HG02938 (cell line): ENCODE measurements around the gene EIF1B.

Source experiments
- ATAC-seq: cut with Tn5 transposase; IDR thresholded peaks from one replicate; pipeline ENCODE4 v1.9.1; 2021; ENCODE audit warnings: mild to moderate bottlenecking, moderate library complexity; ENCODE audit not compliant: unreplicated experiment

EIF1B gene

GRCh38 chr3:40340541-40341170 lies 31.1 kb downstream of the EIF1B start:
- ATAC-seq = no peak

GRCh38 chr3:40341671-40342070 lies 32.2 kb downstream of the EIF1B start:
- ATAC-seq = no peak

DNA sequence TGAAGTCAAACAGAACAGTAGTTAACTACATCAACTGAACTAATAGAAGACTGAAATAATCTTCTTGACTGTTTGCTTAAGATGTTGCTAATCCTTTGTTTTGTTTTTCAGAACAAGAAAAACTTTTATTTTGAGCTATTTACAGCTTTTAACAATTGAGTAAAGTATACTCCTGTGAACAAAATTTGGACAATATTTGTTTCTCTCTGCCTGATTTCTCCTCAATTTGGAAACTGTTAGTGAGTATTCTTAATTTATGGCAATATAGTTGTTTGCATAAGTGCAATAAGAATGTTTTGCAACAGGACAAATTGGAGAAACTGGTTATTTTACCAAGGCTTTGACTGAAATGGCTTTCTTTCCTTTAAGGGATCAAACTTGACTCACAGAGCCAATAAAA lies 41.0 kb downstream of the EIF1B start:
- ATAC-seq = no peak

GRCh38 chr3:40355410-40355809 lies 45.9 kb downstream of the EIF1B start:
- no peak for ATAC-seq

DNA sequence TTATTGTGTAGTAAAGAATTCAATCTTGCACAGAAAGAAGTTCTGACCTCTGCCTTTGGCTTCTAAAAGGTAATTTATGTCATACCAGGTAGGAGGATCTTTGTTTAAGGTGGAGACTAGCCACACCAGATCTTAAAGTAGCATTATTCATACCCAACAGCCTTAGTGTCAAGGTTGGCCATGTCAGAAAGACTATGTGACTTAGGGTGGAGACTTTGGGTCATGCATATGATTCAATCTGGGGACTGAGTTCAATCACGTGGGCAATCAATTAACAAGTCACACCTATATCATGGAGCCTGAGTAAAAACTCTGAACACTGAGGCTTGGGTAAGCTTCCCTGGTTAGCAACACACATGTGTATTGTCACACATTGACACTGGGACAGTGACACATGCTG lies 48.9 kb downstream of the EIF1B start:
- ATAC-seq = no peak
